Stomach (tissue), 9 donors: Measurements from ENCODE around the gene FAM124B. TPM values are rescaled to one million over a fixed set of nuclear protein-coding genes. Genes with fewer than 3 reads are reported as not detected.
A peak's percentile ranks its signal among the peaks of the same experiment; 100 is the strongest.

Experiments
- DNase-seq, 2 donors: peaks; one replicate each; pipeline versions ENCODE4 v3.0.0 to v3.0.0-alpha.2; 2013 to 2019
- H3K27ac ChIP-seq, 5 donors: fragments of 200-600 bp in 4 of 5; sonication (generic) in 4 of 5; one replicate each; pipeline ENCODE4 v1.5.1; 2013 to 2019; ENCODE audit warnings: mild to moderate bottlenecking in 1 of 5, moderate library complexity in 1 of 5
- H3K27me3 ChIP-seq, 3 donors: fragments of 200-600 bp; sonication (generic); one replicate each; pipeline ENCODE4 v1.5.1; 2017 to 2019; ENCODE audit warnings: mixed run types in 1 of 3
- H3K36me3 ChIP-seq, 4 donors: fragments of 200-600 bp; sonication (generic); 1 replicate in 3 of 4; 2 replicates in 1 of 4; pipeline ENCODE4 v1.5.1; 2016 to 2019
- H3K4me1 ChIP-seq, 4 donors: fragments of 200-600 bp; sonication (generic); one replicate each; pipeline ENCODE4 v1.5.1; 2016 to 2019
- H3K4me3 ChIP-seq, 4 donors: fragments of 200-600 bp; sonication (generic) in 3 of 4; one replicate each; pipeline ENCODE4 v1.5.1; 2016 to 2019; ENCODE audit warnings: mild to moderate bottlenecking in 1 of 4
- H3K9me3 ChIP-seq, 4 donors: fragments of 200-600 bp; sonication (generic); one replicate each; pipeline ENCODE4 v1.5.1; 2016 to 2019
- CTCF ChIP-seq, 7 experiments: fragments of 450-650 bp in 4 of 7; fragments of 200-600 bp in 3 of 7; sonication (generic) in 3 of 7; IDR thresholded peaks; one replicate each; pipeline ENCODE4 v1.5.1; 2016 to 2019; ENCODE audit warnings: antibody characterized with exemption in 7 of 7, control low read depth in 2 of 7, mild to moderate bottlenecking in 1 of 7
- EP300 ChIP-seq: sonication (generic); formaldehyde crosslinking; IDR thresholded peaks from one replicate; pipeline ENCODE4 v1.6.1; 2017; ENCODE audit warnings: antibody characterized with exemption
- POLR2A ChIP-seq, 4 donors: fragments of 450-650 bp; IDR thresholded peaks; one replicate each; pipeline ENCODE4 v1.6.1; 2016; ENCODE audit warnings: antibody characterized with exemption in 4 of 4, control low read depth in 2 of 4, mild to moderate bottlenecking in 1 of 4, moderate library complexity in 1 of 4
- POLR2AphosphoS5 ChIP-seq, 3 donors: sonication (generic); formaldehyde crosslinking; IDR thresholded peaks; one replicate each; pipeline ENCODE4 v1.6.1; 2016; ENCODE audit warnings: antibody characterized with exemption in 3 of 3
- WGBS, 5 donors: extraction: QIAGEN DNeasy Blood & Tissue Kit in 3 of 5; methylation state at CpG; one replicate each; pipeline versions ENCODE4 v1.1.5 to v1.1.7; 2013 to 2018; 5-methylcytosine and 5-hydroxymethylcytosine counted together
- intact Hi-C: fragments of 100-400 bp; cut with DNase I; formaldehyde crosslinking; loops from one replicate; pipeline ENCODE4 v1.15.1; 2023; ENCODE audit warnings: low total_unique reads
- polyA plus RNA-seq, 3 donors: library from polyadenylated mRNA; stranded (reverse); fragments of 200-250 nt; gene quantifications; one replicate each; pipeline ENCODE4 v1.2.3, GENCODE V29; 2013
- total RNA-seq, 5 donors: library from RNA; depleted of rRNA; stranded (reverse); fragments of >200 nt; gene quantifications; one replicate each; pipeline versions ENCODE4 v1.1.0 to v1.2.3, GENCODE V29; 2014 to 2016
- donor health status: healthy with polysubstance abuse.
- donor health status: Bipolar disorder and iron deficiency.
- donor health status: healthy.

Gene FAM124B
- total and polyA plus RNA-seq, 8 donors, result 0.25 to 6.4 (median 0.82) TPM; not detected in 2

GRCh38 chr2:224372641-224373040 is 29.3 kb downstream of the FAM124B start:
- Histone ChIP-seq H3K9me3 (no peaks in the 10 kb centered on the region), H3K36me3 (no peaks in the 10 kb centered on the region), H3K27ac (no peak overlapping the region), H3K4me3 (no peak overlapping the region), H3K27me3 (no peaks in the 10 kb centered on the region), H3K4me1 (peaks cover 0 to 3% (median 0%) of the 10 kb centered on the region in 4 donors)
- no peak for DNase-seq
- TF ChIP-seq POLR2AphosphoS5 (IDR thresholded peaks at IDR 0.05), result no peak
- no peak for TF ChIP-seq CTCF (IDR thresholded peaks at IDR 0.05)
- TF ChIP-seq POLR2A (IDR thresholded peaks at IDR 0.05), result no peak
- no peak for TF ChIP-seq EP300
- 74 to 87% (median 83%) methylated on average over 6 of the region's 6 CpGs for whole genome bisulfite sequencing, 5 donors
- intact Hi-C loops, result no loop called here

GRCh38 chr2:224369028-224369632 is 32.8 kb downstream of the FAM124B start:
- intact Hi-C loops, result loop anchor here (10.0 kb wide), 1 partner anchor 76 kb away; no protein-coding TSS in a partner anchor
- WGBS, 5 donors, result 57 to 65% (median 63%) methylated on average over 7 of the region's 7 CpGs
- TF ChIP-seq POLR2A (IDR thresholded peaks at IDR 0.05) (no peak), CTCF (IDR thresholded peaks at IDR 0.05) (peak in 4 of 7 experiments; percentile 38 to 72 (median 54)), POLR2AphosphoS5 (IDR thresholded peaks at IDR 0.05) (no peak)
- Histone ChIP-seq H3K4me1 (peaks cover 0 to 3% (median 0%) of the 10 kb centered on the region in 4 donors), H3K4me3 (no peak overlapping the region), H3K27me3 (no peaks in the 10 kb centered on the region), H3K9me3 (no peaks in the 10 kb centered on the region), H3K27ac (no peak overlapping the region), H3K36me3 (no peaks in the 10 kb centered on the region)
- DNase-seq, result peak in 1 of 2 donors; percentile 66

GRCh38 chr2:224366267-224366844 is 35.6 kb downstream of the FAM124B start:
- TF ChIP-seq EP300 (no peak), CTCF (IDR thresholded peaks at IDR 0.05) (no peak), POLR2AphosphoS5 (IDR thresholded peaks at IDR 0.05) (no peak)
- Histone ChIP-seq H3K4me3 (no peak overlapping the region), H3K9me3 (no peaks in the 10 kb centered on the region), H3K4me1 (peaks cover 0 to 3% (median 0%) of the 10 kb centered on the region in 4 donors), H3K27ac (no peak overlapping the region), H3K36me3 (no peaks in the 10 kb centered on the region), H3K27me3 (no peaks in the 10 kb centered on the region)
- peak in 1 of 2 donors; percentile 45 for DNase-seq
- 53 to 68% (median 63%) methylated on average over 3 of the region's 3 CpGs for WGBS, 5 donors
- intact Hi-C loops, result loop anchor here (10.0 kb wide), 1 partner anchor 78 kb away; no protein-coding TSS in a partner anchor

- Histone ChIP-seq H3K9me3 (no peaks in the 10 kb centered on the region), H3K4me1 (peaks cover 0 to 3% (median 0%) of the 10 kb centered on the region in 4 donors), H3K4me3 (no peak overlapping the region), H3K27me3 (no peaks in the 10 kb centered on the region), H3K27ac (no peak overlapping the region), H3K36me3 (no peaks in the 10 kb centered on the region)
- no peak for DNase-seq
- 84 to 90% (median 88%) methylated on average over 9 of the region's 9 CpGs for WGBS, 5 donors
- TF ChIP-seq CTCF (IDR thresholded peaks at IDR 0.05) (no peak), POLR2A (IDR thresholded peaks at IDR 0.05) (no peak), EP300 (no peak), POLR2AphosphoS5 (IDR thresholded peaks at IDR 0.05) (no peak)
- intact Hi-C loops, result loop anchor here (10.0 kb wide), 1 partner anchor 79 kb away; no protein-coding TSS in a partner anchor
These were observed 36.6 kb downstream of the FAM124B start for GRCh38 chr2:224365331-224365730.
